Measurements from ENCODE around the gene IFI35. TPM values are rescaled to one million over a fixed set of nuclear protein-coding genes. Genes with fewer than 3 reads are reported as not detected.
A peak's percentile ranks its signal among the peaks of the same experiment; 100 is the strongest.

The IFI35 gene
- total and polyA plus RNA-seq, 9 of the 15 experiments (the other 6 are each of a cell fraction or from before 2014, with no cell fraction given): 4.4 to 13.1 (median 10.2) TPM

DNA sequence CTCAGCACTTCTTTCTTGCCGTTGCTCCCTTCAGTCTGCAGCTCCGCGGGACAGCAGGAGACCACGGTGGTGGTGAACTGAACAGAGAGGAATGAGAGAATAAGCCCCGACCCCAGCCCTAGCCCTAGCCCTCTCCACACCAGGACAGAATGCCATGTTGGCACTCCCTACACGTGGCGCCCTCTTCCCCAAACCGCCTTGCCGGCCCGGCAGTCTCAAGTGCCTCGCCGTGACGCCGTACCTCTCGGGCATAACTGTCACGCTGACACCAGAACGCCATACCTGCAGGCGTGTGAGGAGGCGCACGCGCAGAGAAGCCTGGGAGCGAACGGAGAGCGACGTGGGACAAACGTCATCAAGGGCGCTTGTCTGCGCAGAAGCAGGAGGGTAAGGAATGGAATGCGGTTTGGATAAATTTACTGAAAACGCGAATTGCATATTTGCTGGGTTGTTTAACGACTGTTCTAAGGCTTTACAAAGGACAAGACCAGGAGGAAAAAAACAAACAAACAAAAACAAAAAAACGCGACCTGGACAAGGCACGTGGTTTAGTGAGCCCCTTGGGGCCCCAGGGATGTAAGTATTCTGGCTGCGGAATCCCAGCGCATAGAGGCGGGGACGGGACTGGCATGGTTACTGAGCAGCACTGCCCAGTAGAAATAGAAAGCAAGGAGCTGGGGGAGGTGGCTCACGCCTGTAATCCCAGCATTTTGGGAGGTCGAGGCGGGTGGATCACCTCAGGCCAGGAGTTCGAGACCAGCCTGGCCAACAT, 42.2 kb upstream of the IFI35 start, which contains the start of gene AARSD1 (continued):
- TF ChIP-seq, protein P1, sequence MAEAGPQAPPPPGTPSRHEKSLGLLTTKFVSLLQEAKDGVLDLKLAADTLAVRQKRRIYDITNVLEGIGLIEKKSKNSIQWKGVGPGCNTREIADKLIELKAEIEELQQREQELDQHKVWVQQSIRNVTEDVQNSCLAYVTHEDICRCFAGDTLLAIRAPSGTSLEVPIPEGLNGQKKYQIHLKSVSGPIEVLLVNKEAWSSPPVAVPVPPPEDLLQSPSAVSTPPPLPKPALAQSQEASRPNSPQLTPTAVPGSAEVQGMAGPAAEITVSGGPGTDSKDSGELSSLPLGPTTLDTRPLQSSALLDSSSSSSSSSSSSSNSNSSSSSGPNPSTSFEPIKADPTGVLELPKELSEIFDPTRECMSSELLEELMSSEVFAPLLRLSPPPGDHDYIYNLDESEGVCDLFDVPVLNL (CRISPR knock-in tag; IDR thresholded peaks at IDR 0.05; ENCODE audit: low read depth): no peak
- TF ChIP-seq, protein P2, sequence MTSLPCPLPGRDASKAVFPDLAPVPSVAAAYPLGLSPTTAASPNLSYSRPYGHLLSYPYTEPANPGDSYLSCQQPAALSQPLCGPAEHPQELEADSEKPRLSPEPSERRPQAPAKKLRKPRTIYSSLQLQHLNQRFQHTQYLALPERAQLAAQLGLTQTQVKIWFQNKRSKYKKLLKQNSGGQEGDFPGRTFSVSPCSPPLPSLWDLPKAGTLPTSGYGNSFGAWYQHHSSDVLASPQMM (CRISPR knock-in tag; IDR thresholded peaks at IDR 0.05): no peak
- TF ChIP-seq MEF2A (IDR thresholded peaks at IDR 0.05; ENCODE audit: control insufficient read depth, low read depth, low read length) (no peak), CBX1 (IDR thresholded peaks at IDR 0.05; ENCODE audit: low read depth) (0 out of 2 replicates have a peak, but pooled peaks have one; percentile 30), ESRRA (IDR thresholded peaks at IDR 0.05; ENCODE audit: borderline replicate concordance, low read depth) (peak; percentile 35; the same call in 1 of the 2 replicates), MTA2 (IDR thresholded peaks at IDR 0.05; ENCODE audit: low read depth) (no peak), GABPB1 (CRISPR knock-in tag; IDR thresholded peaks at IDR 0.05) (no peak), PTRF (tag; IDR thresholded peaks at IDR 0.05) (no peak), ZNF507 (tag; conservative IDR thresholded peaks at IDR 0.05) (no peak), RBFOX2 (IDR thresholded peaks at IDR 0.05; ENCODE audit: low read depth, low read length) (peak; percentile 87), DDX20 (tag; IDR thresholded peaks at IDR 0.05; ENCODE audit: low read depth) (no peak), ZNF197 (CRISPR knock-in tag; IDR thresholded peaks at IDR 0.05; ENCODE audit: low read depth) (0 out of 2 replicates have a peak, but pooled peaks have one; percentile 56), CREM (IDR thresholded peaks at IDR 0.05; ENCODE audit: low read depth) (peak; percentile 97), SMAD1 (IDR thresholded peaks at IDR 0.05; ENCODE audit: low read depth, low read length, partially characterized antibody) (no peak), POU5F1 (IDR thresholded peaks at IDR 0.05; ENCODE audit: borderline replicate concordance, low read depth, low read length, partially characterized antibody) (peak; percentile 83), C11orf30 (IDR thresholded peaks at IDR 0.05; ENCODE audit: low read depth) (peak; percentile 97), ZNF668 (CRISPR knock-in tag; IDR thresholded peaks at IDR 0.05) (no peak), GATAD2A (IDR thresholded peaks at IDR 0.05) (no peak), SIRT6 (IDR thresholded peaks at IDR 0.05; ENCODE audit: low read depth, low read length) (no peak)
- TF ChIP-seq, protein P3, sequence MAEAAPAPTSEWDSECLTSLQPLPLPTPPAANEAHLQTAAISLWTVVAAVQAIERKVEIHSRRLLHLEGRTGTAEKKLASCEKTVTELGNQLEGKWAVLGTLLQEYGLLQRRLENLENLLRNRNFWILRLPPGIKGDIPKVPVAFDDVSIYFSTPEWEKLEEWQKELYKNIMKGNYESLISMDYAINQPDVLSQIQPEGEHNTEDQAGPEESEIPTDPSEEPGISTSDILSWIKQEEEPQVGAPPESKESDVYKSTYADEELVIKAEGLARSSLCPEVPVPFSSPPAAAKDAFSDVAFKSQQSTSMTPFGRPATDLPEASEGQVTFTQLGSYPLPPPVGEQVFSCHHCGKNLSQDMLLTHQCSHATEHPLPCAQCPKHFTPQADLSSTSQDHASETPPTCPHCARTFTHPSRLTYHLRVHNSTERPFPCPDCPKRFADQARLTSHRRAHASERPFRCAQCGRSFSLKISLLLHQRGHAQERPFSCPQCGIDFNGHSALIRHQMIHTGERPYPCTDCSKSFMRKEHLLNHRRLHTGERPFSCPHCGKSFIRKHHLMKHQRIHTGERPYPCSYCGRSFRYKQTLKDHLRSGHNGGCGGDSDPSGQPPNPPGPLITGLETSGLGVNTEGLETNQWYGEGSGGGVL (CRISPR knock-in tag; IDR thresholded peaks at IDR 0.05): no peak
- TF ChIP-seq, protein P4, sequence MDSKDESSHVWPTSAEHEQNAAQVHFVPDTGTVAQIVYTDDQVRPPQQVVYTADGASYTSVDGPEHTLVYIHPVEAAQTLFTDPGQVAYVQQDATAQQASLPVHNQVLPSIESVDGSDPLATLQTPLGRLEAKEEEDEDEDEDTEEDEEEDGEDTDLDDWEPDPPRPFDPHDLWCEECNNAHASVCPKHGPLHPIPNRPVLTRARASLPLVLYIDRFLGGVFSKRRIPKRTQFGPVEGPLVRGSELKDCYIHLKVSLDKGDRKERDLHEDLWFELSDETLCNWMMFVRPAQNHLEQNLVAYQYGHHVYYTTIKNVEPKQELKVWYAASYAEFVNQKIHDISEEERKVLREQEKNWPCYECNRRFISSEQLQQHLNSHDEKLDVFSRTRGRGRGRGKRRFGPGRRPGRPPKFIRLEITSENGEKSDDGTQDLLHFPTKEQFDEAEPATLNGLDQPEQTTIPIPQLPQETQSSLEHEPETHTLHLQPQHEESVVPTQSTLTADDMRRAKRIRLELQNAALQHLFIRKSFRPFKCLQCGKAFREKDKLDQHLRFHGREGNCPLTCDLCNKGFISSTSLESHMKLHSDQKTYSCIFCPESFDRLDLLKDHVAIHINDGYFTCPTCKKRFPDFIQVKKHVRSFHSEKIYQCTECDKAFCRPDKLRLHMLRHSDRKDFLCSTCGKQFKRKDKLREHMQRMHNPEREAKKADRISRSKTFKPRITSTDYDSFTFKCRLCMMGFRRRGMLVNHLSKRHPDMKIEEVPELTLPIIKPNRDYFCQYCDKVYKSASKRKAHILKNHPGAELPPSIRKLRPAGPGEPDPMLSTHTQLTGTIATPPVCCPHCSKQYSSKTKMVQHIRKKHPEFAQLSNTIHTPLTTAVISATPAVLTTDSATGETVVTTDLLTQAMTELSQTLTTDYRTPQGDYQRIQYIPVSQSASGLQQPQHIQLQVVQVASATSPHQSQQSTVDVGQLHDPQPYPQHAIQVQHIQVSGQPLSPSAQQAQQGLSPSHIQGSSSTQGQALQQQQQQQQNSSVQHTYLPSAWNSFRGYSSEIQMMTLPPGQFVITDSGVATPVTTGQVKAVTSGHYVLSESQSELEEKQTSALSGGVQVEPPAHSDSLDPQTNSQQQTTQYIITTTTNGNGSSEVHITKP (IDR thresholded peaks at IDR 0.05; ENCODE audit: partially characterized antibody): peak; percentile 40
